ENCODE data around the gene CALN1.

- no peak for TF ChIP-seq TAF1 (IDR thresholded peaks at IDR 0.05; ENCODE audit: borderline replicate concordance, low read depth, low read length)
- no peak for TF ChIP-seq POLR2A (IDR thresholded peaks at IDR 0.05; ENCODE audit: low read depth, low read length)
Measured at GRCh38 chr7:72254455-72254854, 157.7 kb downstream of the CALN1 start.
